ENCODE results near the gene JUND. TPM values are rescaled to one million over a fixed set of nuclear protein-coding genes. Genes with fewer than 3 reads are reported as not detected.

JUND gene
- total RNA-seq, 1 experiment from 2014 or later, result 103 TPM

GRCh38 chr19:18280247-18281081, 958 bp downstream of the JUND start:
- Histone ChIP-seq H3K4me1 (ENCODE audit: insufficient read depth, low read length) (no peaks in the 10 kb centered on the region), H4K91ac (ENCODE audit: insufficient read length, low read depth, low read length) (no peak overlapping the region), H3K27me3 (ENCODE audit: insufficient read depth, low read length) (no peaks in the 10 kb centered on the region), H2BK5ac (ENCODE audit: insufficient read length, low read length) (no peak overlapping the region), H3K4me2 (ENCODE audit: insufficient read depth, insufficient read length, low read length) (peak overlapping the region; percentile 45), H3K27ac (ENCODE audit: insufficient read length, low read depth, low read length) (no peak overlapping the region), H2AK5ac (ENCODE audit: insufficient read length, low read length) (no peak overlapping the region), H3K14ac (ENCODE audit: insufficient read depth, low read length) (peak overlapping the region; percentile 94), H2BK120ac (ENCODE audit: low read depth, low read length, poor library complexity, severe bottlenecking) (peak overlapping the region; percentile 25), H3K23me2 (ENCODE audit: insufficient read length, low read depth, low read length, poor library complexity, severe bottlenecking) (peaks cover 7% of the 10 kb centered on the region), H3K79me2 (ENCODE audit: insufficient read depth, low read length) (peaks cover 9% of the 10 kb centered on the region; the same call in 1 of the 2 replicates), H4K20me1 (ENCODE audit: control insufficient read depth, insufficient read depth, insufficient read length) (no peaks in the 10 kb centered on the region), H2BK15ac (ENCODE audit: low read depth, low read length) (no peak overlapping the region), H4K5ac (ENCODE audit: insufficient read length, low read depth, low read length) (no peak overlapping the region), H2BK20ac (ENCODE audit: low read depth, low read length, poor library complexity, severe bottlenecking) (no peak overlapping the region), H3K9ac (ENCODE audit: extremely low read depth, insufficient read length, low read length) (peak overlapping the region; percentile 88), H3K23ac (ENCODE audit: insufficient read length, low read depth, low read length) (no peak overlapping the region), H3T11ph (ENCODE audit: low read length) (no peak overlapping the region), H3K18ac (ENCODE audit: insufficient read length, low read depth, low read length) (peak overlapping the region; percentile 95), H4K8ac (replicated peaks; ENCODE audit: insufficient read length, low read depth, low read length) (no peak overlapping the region), H2AFZ (ENCODE audit: low read length) (no peak overlapping the region), H3K79me1 (ENCODE audit: insufficient read depth, low read depth, low read length, poor library complexity, severe bottlenecking) (peaks cover 3% of the 10 kb centered on the region), H2BK12ac (ENCODE audit: insufficient read length, low read depth, low read length) (no peak overlapping the region), H3K4ac (ENCODE audit: low read depth, low read length) (no peak overlapping the region; the same call in 1 of the 2 replicates), H3K9me3 (ENCODE audit: control insufficient read depth, low read depth, low read length) (no peaks in the 10 kb centered on the region), H3K56ac (ENCODE audit: insufficient read length, low read depth, low read length) (no peak overlapping the region)
- Mint-ChIP-seq H3K27ac (peak overlapping the region; percentile 80 to 99 (median 90); a peak in 6 of 7 replicates), H3K9me3 (peaks cover 0 to 4% of the 10 kb centered on the region in 2 experiments; a peak in 3 of 5 replicates), H3K4me1 (peaks cover 23 to 27% of the 10 kb centered on the region in 2 experiments), H3K4me3 (peak overlapping the region; percentile 85 to 94), H3K27me3 (ENCODE audit: low read depth) (no peaks in the 10 kb centered on the region; the same call in 1 of the 2 replicates), H3K36me3 (ENCODE audit: insufficient read depth in 1 of 3, low read depth in 3 of 3) (peaks cover 5 to 26% (median 21%) of the 10 kb centered on the region in 3 experiments; a peak in 6 of 7 replicates)
- DNase-seq, result peak; percentile 60
- no CpG with 5 or more reads among the region's 111 CpGs for WGBS (ENCODE audit: extremely low coverage, insufficient read length, low lambda C conversion rate)
- TF ChIP-seq, protein P1, sequence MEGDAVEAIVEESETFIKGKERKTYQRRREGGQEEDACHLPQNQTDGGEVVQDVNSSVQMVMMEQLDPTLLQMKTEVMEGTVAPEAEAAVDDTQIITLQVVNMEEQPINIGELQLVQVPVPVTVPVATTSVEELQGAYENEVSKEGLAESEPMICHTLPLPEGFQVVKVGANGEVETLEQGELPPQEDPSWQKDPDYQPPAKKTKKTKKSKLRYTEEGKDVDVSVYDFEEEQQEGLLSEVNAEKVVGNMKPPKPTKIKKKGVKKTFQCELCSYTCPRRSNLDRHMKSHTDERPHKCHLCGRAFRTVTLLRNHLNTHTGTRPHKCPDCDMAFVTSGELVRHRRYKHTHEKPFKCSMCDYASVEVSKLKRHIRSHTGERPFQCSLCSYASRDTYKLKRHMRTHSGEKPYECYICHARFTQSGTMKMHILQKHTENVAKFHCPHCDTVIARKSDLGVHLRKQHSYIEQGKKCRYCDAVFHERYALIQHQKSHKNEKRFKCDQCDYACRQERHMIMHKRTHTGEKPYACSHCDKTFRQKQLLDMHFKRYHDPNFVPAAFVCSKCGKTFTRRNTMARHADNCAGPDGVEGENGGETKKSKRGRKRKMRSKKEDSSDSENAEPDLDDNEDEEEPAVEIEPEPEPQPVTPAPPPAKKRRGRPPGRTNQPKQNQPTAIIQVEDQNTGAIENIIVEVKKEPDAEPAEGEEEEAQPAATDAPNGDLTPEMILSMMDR (conservative IDR thresholded peaks at IDR 0.05), result no peak

Measured in H9 (cell line).